ENCODE results near the gene THSD4. TPM values are rescaled to one million over a fixed set of nuclear protein-coding genes. Genes with fewer than 3 reads are reported as not detected.

Gene THSD4
- total and polyA plus RNA-seq, 2 donors (not counting 1 experiment from before 2014, with no cell fraction given): 43.1 to 95.5 TPM

- no peak overlapping the region for H3K4me3 ChIP-seq (replicated peaks in 1 of 4; ENCODE audit: control extremely low read depth in 1 of 4, insufficient read depth in 1 of 4, low read depth in 3 of 4, low read length in 4 of 4)
- no peaks in the 10 kb centered on the region for H3K79me2 ChIP-seq (ENCODE audit: control insufficient read depth, insufficient read depth, low read length)
- H3K27ac ChIP-seq (ENCODE audit: insufficient read depth, low read length): no peak overlapping the region
- TF ChIP-seq EZH2 (IDR thresholded peaks at IDR 0.05; ENCODE audit: low read length, missing control alignments): no peak
- TF ChIP-seq CTCF (conservative IDR thresholded peaks at IDR 0.05 in 1 of 2, IDR thresholded peaks at IDR 0.05 in 1 of 2; ENCODE audit: low read depth in 1 of 2, low read length in 2 of 2): no peak
- DNase-seq (ENCODE audit: low read depth in 2 of 2): no peak
- H3K9ac ChIP-seq (ENCODE audit: insufficient read depth, low read length): no peak overlapping the region
- H3K4me2 ChIP-seq (ENCODE audit: extremely low read depth, insufficient read depth, low read length): no peak overlapping the region
- H3K4me1 ChIP-seq (ENCODE audit: control insufficient read depth, extremely low read depth, insufficient read depth, low read length): no peaks in the 10 kb centered on the region
- H3K27me3 ChIP-seq (ENCODE audit: control insufficient read depth, insufficient read depth, low read length): no peaks in the 10 kb centered on the region
- no peaks in the 10 kb centered on the region for H4K20me1 ChIP-seq (ENCODE audit: control insufficient read depth, extremely low read depth, insufficient read depth, low read length)
- no peak overlapping the region for H2AFZ ChIP-seq (ENCODE audit: low read length)
- H3K36me3 ChIP-seq (ENCODE audit: control insufficient read depth, insufficient read depth, low read length): no peaks in the 10 kb centered on the region
- no peaks in the 10 kb centered on the region for H3K9me3 ChIP-seq (ENCODE audit: control insufficient read depth, insufficient read depth, low read depth, low read length)
Measured at GRCh38 chr15:71167445-71168165, 52.3 kb downstream of the THSD4 start.

- Histone ChIP-seq H4K20me1 (ENCODE audit: control insufficient read depth, extremely low read depth, insufficient read depth, low read length) (no peaks in the 10 kb centered on the region), H3K36me3 (ENCODE audit: control insufficient read depth, insufficient read depth, low read length) (no peaks in the 10 kb centered on the region), H3K9ac (ENCODE audit: insufficient read depth, low read length) (no peak overlapping the region), H3K4me2 (ENCODE audit: extremely low read depth, insufficient read depth, low read length) (no peak overlapping the region), H3K79me2 (ENCODE audit: control insufficient read depth, insufficient read depth, low read length) (no peaks in the 10 kb centered on the region), H3K27ac (ENCODE audit: insufficient read depth, low read length) (no peak overlapping the region), H2AFZ (ENCODE audit: low read length) (no peak overlapping the region), H3K27me3 (ENCODE audit: control insufficient read depth, insufficient read depth, low read length) (no peaks in the 10 kb centered on the region), H3K9me3 (ENCODE audit: control insufficient read depth, insufficient read depth, low read depth, low read length) (no peaks in the 10 kb centered on the region), H3K4me1 (ENCODE audit: control insufficient read depth, extremely low read depth, insufficient read depth, low read length) (no peaks in the 10 kb centered on the region), H3K4me3 (replicated peaks in 1 of 4; ENCODE audit: control extremely low read depth in 1 of 4, insufficient read depth in 1 of 4, low read depth in 3 of 4, low read length in 4 of 4) (no peak overlapping the region)
- no peak for DNase-seq (ENCODE audit: low read depth in 2 of 2)
- TF ChIP-seq EZH2 (IDR thresholded peaks at IDR 0.05; ENCODE audit: low read length, missing control alignments) (no peak), CTCF (conservative IDR thresholded peaks at IDR 0.05 in 1 of 2, IDR thresholded peaks at IDR 0.05 in 1 of 2; ENCODE audit: low read depth in 1 of 2, low read length in 2 of 2) (no peak)
Measured at GRCh38 chr15:71168166-71168834, 53.0 kb downstream of the THSD4 start.

- H2AFZ ChIP-seq (ENCODE audit: low read length): no peak overlapping the region
- H3K36me3 ChIP-seq (ENCODE audit: control insufficient read depth, insufficient read depth, low read length): no peaks in the 10 kb centered on the region
- H3K79me2 ChIP-seq (ENCODE audit: control insufficient read depth, insufficient read depth, low read length): no peaks in the 10 kb centered on the region
- no peak overlapping the region for H3K27ac ChIP-seq (ENCODE audit: insufficient read depth, low read length)
- H3K4me2 ChIP-seq (ENCODE audit: extremely low read depth, insufficient read depth, low read length): no peak overlapping the region
- DNase-seq (ENCODE audit: low read depth in 2 of 2): no peak
- no peaks in the 10 kb centered on the region for H4K20me1 ChIP-seq (ENCODE audit: control insufficient read depth, extremely low read depth, insufficient read depth, low read length)
- H3K9ac ChIP-seq (ENCODE audit: insufficient read depth, low read length): no peak overlapping the region
- H3K27me3 ChIP-seq (ENCODE audit: control insufficient read depth, insufficient read depth, low read length): no peaks in the 10 kb centered on the region
- no peaks in the 10 kb centered on the region for H3K9me3 ChIP-seq (ENCODE audit: control insufficient read depth, insufficient read depth, low read depth, low read length)
- H3K4me1 ChIP-seq (ENCODE audit: control insufficient read depth, extremely low read depth, insufficient read depth, low read length): no peaks in the 10 kb centered on the region
- H3K4me3 ChIP-seq (replicated peaks in 1 of 4; ENCODE audit: control extremely low read depth in 1 of 4, insufficient read depth in 1 of 4, low read depth in 3 of 4, low read length in 4 of 4): no peak overlapping the region
- no peak for TF ChIP-seq EZH2 (IDR thresholded peaks at IDR 0.05; ENCODE audit: low read length, missing control alignments)
- TF ChIP-seq CTCF (conservative IDR thresholded peaks at IDR 0.05 in 1 of 2, IDR thresholded peaks at IDR 0.05 in 1 of 2; ENCODE audit: low read depth in 1 of 2, low read length in 2 of 2): no peak
Measured at GRCh38 chr15:71170163-71170562, 54.9 kb downstream of the THSD4 start.

Data from fibroblast of lung (primary cell).